ENCODE data around the gene ZNF774.

- TF ChIP-seq POLR2AphosphoS5 (IDR thresholded peaks at IDR 0.05; ENCODE audit: low read depth, low read length) (peak; percentile 71), POLR2A (IDR thresholded peaks at IDR 0.05; ENCODE audit: borderline replicate concordance, extremely low read depth, insufficient read depth, insufficient read length) (no peak), SRF (IDR thresholded peaks at IDR 0.05; ENCODE audit: low read depth) (no peak), CTCF (IDR thresholded peaks at IDR 0.05 in 2 of 3, conservative IDR thresholded peaks at IDR 0.05 in 1 of 3; ENCODE audit: borderline replicate concordance in 1 of 3, insufficient read depth in 1 of 3, low read depth in 2 of 3, low read length in 2 of 3) (no peak), ATF3 (IDR thresholded peaks at IDR 0.05) (no peak), SIN3A (IDR thresholded peaks at IDR 0.05; ENCODE audit: low read depth) (no peak), CEBPB (IDR thresholded peaks at IDR 0.05; ENCODE audit: low read depth) (no peak), REST (IDR thresholded peaks at IDR 0.05; ENCODE audit: low read depth) (no peak), EZH2 (IDR thresholded peaks at IDR 0.05) (no peak), JUND (IDR thresholded peaks at IDR 0.05) (no peak), SP1 (IDR thresholded peaks at IDR 0.05; ENCODE audit: low read depth) (peak; percentile 99), EZH2phosphoT487 (IDR thresholded peaks at IDR 0.05; ENCODE audit: borderline replicate concordance) (no peak), RAD21 (IDR thresholded peaks at IDR 0.05; ENCODE audit: low read depth) (no peak), MAX (IDR thresholded peaks at IDR 0.05) (no peak)
Observed at GRCh38 chr15:90352107-90352893, at the start of gene ZNF774.
